Loucy (cell line): ENCODE data around the gene MYO3B.

Source experiments
- EZH2phosphoT487 ChIP-seq: fragments of 200-600 bp; IDR thresholded peaks from 2 replicates; pipeline ENCODE4 v1.6.1; 2018; ENCODE audit warnings: antibody characterized with exemption, mild to moderate bottlenecking, moderate library complexity, borderline replicate concordance
- TF ChIP-seq, protein P1 (sequence below): fragments of 200-600 bp; sonication (generic); conservative IDR thresholded peaks from 2 replicates; pipeline ENCODE4 v1.5.1; 2014; ENCODE audit warnings: mild to moderate bottlenecking, antibody characterized with exemption, low read length

DNA sequence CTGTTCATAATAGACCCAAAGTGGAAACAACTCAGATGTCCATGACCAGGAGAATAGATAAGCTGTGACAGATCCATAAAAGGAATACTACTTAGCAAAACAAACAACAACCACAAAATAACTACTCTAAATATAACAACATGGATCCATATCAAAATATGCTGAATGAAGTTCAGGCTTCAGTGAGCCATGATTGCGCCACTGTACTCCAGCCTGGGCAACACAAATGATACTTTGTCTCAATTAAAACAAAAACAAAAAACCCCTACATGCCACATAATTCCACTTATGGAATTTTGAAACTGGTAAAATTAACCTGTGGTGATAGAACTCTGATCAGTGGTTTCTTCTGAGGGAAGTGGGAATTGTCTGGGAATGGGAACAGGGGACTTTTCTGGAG lies 11.2 kb upstream of the MYO3B start:
- TF ChIP-seq, protein P1, sequence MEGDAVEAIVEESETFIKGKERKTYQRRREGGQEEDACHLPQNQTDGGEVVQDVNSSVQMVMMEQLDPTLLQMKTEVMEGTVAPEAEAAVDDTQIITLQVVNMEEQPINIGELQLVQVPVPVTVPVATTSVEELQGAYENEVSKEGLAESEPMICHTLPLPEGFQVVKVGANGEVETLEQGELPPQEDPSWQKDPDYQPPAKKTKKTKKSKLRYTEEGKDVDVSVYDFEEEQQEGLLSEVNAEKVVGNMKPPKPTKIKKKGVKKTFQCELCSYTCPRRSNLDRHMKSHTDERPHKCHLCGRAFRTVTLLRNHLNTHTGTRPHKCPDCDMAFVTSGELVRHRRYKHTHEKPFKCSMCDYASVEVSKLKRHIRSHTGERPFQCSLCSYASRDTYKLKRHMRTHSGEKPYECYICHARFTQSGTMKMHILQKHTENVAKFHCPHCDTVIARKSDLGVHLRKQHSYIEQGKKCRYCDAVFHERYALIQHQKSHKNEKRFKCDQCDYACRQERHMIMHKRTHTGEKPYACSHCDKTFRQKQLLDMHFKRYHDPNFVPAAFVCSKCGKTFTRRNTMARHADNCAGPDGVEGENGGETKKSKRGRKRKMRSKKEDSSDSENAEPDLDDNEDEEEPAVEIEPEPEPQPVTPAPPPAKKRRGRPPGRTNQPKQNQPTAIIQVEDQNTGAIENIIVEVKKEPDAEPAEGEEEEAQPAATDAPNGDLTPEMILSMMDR = no peak
- TF ChIP-seq EZH2phosphoT487 = no peak
